Liver (tissue), 9 donors: Measurements from ENCODE around the gene LPCAT1. TPM values are rescaled to one million over a fixed set of nuclear protein-coding genes. Genes with fewer than 3 reads are reported as not detected.

ENCODE experiments used
- DNase-seq: peaks from one replicate; pipeline ENCODE4 v3.0.0-alpha.2; 2017; ENCODE audit warnings: low spot score
- H3K27ac ChIP-seq, 2 donors: one replicate each; pipeline ENCODE4 v1.7.0; 2013; ENCODE audit warnings: inconsistent platforms in 2 of 2, low read length in 2 of 2, control low read depth in 1 of 2, low read depth in 1 of 2, mild to moderate bottlenecking in 1 of 2
- H3K27me3 ChIP-seq, 4 donors: one replicate each; pipeline versions ENCODE4 v1.6.1 to v1.7.0; 2013; ENCODE audit warnings: low read length in 3 of 4, inconsistent platforms in 1 of 4, mild to moderate bottlenecking in 1 of 4, moderate library complexity in 1 of 4; ENCODE audit not compliant: control insufficient read depth in 4 of 4, insufficient read depth in 4 of 4
- H3K36me3 ChIP-seq, 4 donors: one replicate each; pipeline versions ENCODE4 v1.6.1 to v1.7.0; 2013; ENCODE audit warnings: low read length in 3 of 4, mild to moderate bottlenecking in 3 of 4, low read depth in 1 of 4, moderate library complexity in 1 of 4; ENCODE audit not compliant: control insufficient read depth in 4 of 4, insufficient read depth in 3 of 4
- H3K4me1 ChIP-seq, 4 donors: one replicate each; pipeline versions ENCODE4 v1.6.1 to v1.7.0; 2013; ENCODE audit warnings: low read length in 3 of 4, mild to moderate bottlenecking in 3 of 4, moderate library complexity in 1 of 4; ENCODE audit not compliant: control insufficient read depth in 4 of 4, insufficient read depth in 4 of 4
- H3K4me3 ChIP-seq, 3 donors: one replicate each; pipeline versions ENCODE4 v1.6.1 to v1.7.0; 2013; ENCODE audit warnings: low read length in 3 of 3, control low read depth in 1 of 3, low read depth in 1 of 3, mild to moderate bottlenecking in 1 of 3
- H3K9ac ChIP-seq, 2 donors: one replicate each; pipeline ENCODE4 v1.7.0; 2013; ENCODE audit warnings: low read length in 2 of 2, mild to moderate bottlenecking in 2 of 2, moderate library complexity in 2 of 2, control low read depth in 1 of 2, low read depth in 1 of 2
- H3K9me3 ChIP-seq, 4 donors: one replicate each; pipeline versions ENCODE4 v1.6.1 to v1.7.0; 2013; ENCODE audit warnings: low read length in 3 of 4; ENCODE audit not compliant: control insufficient read depth in 4 of 4
- ATF3 ChIP-seq: IDR thresholded peaks from 2 replicates; pipeline ENCODE4 v1.6.1; 2016; ENCODE audit warnings: antibody characterized with exemption
- CTCF ChIP-seq: fragments of 150-350 bp; IDR thresholded peaks from 2 replicates; pipeline ENCODE4 v1.5.1; 2017; ENCODE audit warnings: improper control_type of control experiment, low read depth, low read length; ENCODE audit not compliant: missing input control
- EGR1 ChIP-seq, 2 donors: IDR thresholded peaks; 2 replicates each; pipeline ENCODE4 v1.6.1; 2016 to 2018; ENCODE audit warnings: antibody characterized with exemption in 2 of 2, low read depth in 2 of 2
- FOXA1 ChIP-seq: IDR thresholded peaks from 2 replicates; pipeline ENCODE4 v1.6.1; 2016; ENCODE audit warnings: antibody characterized with exemption
- FOXA2 ChIP-seq: IDR thresholded peaks from 2 replicates; pipeline ENCODE4 v1.6.1; 2016; ENCODE audit warnings: antibody characterized with exemption
- GABPA ChIP-seq, 2 donors: IDR thresholded peaks in 1 of 2; conservative IDR thresholded peaks in 1 of 2; 2 replicates each; pipeline ENCODE4 v1.6.1; 2016; ENCODE audit warnings: antibody characterized with exemption in 2 of 2, mild to moderate bottlenecking in 1 of 2, moderate library complexity in 1 of 2
- HNF4A ChIP-seq, 2 donors: conservative IDR thresholded peaks; 2 replicates each; pipeline ENCODE4 v1.6.1; 2016; ENCODE audit warnings: antibody characterized with exemption in 2 of 2, mild to moderate bottlenecking in 2 of 2
- HNF4G ChIP-seq: IDR thresholded peaks from 2 replicates; pipeline ENCODE4 v1.6.1; 2016; ENCODE audit warnings: antibody characterized with exemption
- JUND ChIP-seq, 2 donors: IDR thresholded peaks; 2 replicates each; pipeline ENCODE4 v1.6.1; 2016; ENCODE audit warnings: antibody characterized with exemption in 2 of 2
- MAX ChIP-seq: IDR thresholded peaks from 2 replicates; pipeline ENCODE4 v1.6.1; 2016; ENCODE audit warnings: antibody characterized with exemption
- NR2F2 ChIP-seq: IDR thresholded peaks from 2 replicates; pipeline ENCODE4 v1.6.1; 2016; ENCODE audit warnings: antibody characterized with exemption
- RAD21 ChIP-seq, 2 donors: IDR thresholded peaks; 2 replicates each; pipeline ENCODE4 v1.6.1; 2016; ENCODE audit warnings: antibody characterized with exemption in 2 of 2, mild to moderate bottlenecking in 2 of 2
- REST ChIP-seq: IDR thresholded peaks from 2 replicates; pipeline ENCODE4 v1.6.1; 2016; ENCODE audit warnings: antibody characterized with exemption, mild to moderate bottlenecking
- RXRA ChIP-seq, 2 donors: IDR thresholded peaks; 2 replicates each; pipeline ENCODE4 v1.6.1; 2017 to 2018; ENCODE audit warnings: antibody characterized with exemption in 2 of 2, mild to moderate bottlenecking in 1 of 2
- SP1 ChIP-seq: IDR thresholded peaks from 2 replicates; pipeline ENCODE4 v1.6.1; 2018; ENCODE audit warnings: antibody characterized with exemption, mild to moderate bottlenecking
- TAF1 ChIP-seq: conservative IDR thresholded peaks from 2 replicates; pipeline ENCODE4 v1.6.1; 2016; ENCODE audit warnings: antibody characterized with exemption, mild to moderate bottlenecking
- YY1 ChIP-seq: IDR thresholded peaks from 2 replicates; pipeline ENCODE4 v1.6.1; 2016; ENCODE audit warnings: antibody characterized with exemption, mild to moderate bottlenecking
- ZBTB33 ChIP-seq: IDR thresholded peaks from 2 replicates; pipeline ENCODE4 v1.6.1; 2016; ENCODE audit warnings: antibody characterized with exemption
- WGBS: extraction: QIAGEN DNeasy Blood & Tissue Kit; methylation state at CpG from one replicate; pipeline ENCODE4 v1.1.7; 2013; 5-methylcytosine and 5-hydroxymethylcytosine counted together
- polyA plus RNA-seq, 2 donors: library from polyadenylated mRNA; stranded (reverse) in 1 of 2; unstranded in 1 of 2; fragments of 200-250 nt in 1 of 2; fragments of >200 nt in 1 of 2; fragmentation: Nextera tagmentation in 1 of 2; extraction: Ambion mirVana in 1 of 2; gene quantifications; one replicate each; pipeline versions ENCODE4 v1.2.1 to v1.2.3, GENCODE V29; 2013 to 2015
- total RNA-seq, 2 donors: library from RNA; depleted of rRNA; stranded (reverse); fragments of >200 nt; gene quantifications; one replicate each; pipeline ENCODE4 v1.2.3, GENCODE V29; 2014
- donor health status: healthy.
- donor health status: healthy.
- donor health status: healthy.
- donor health status: healthy.
- donor health status: healthy.

The LPCAT1 gene
- total and polyA plus RNA-seq, 4 donors, result 1.5 to 12.8 (median 9.9) TPM

GRCh38 chr5:1527533-1528205, 3.9 kb upstream of the LPCAT1 start:
- no peak for TF ChIP-seq HNF4A (conservative IDR thresholded peaks at IDR 0.05)
- no peak for TF ChIP-seq REST
- no peak for TF ChIP-seq HNF4G
- TF ChIP-seq FOXA1, result no peak
- TF ChIP-seq JUND (IDR thresholded peaks at IDR 0.05), result no peak
- no peak for TF ChIP-seq GABPA (IDR thresholded peaks at IDR 0.05 in 1 of 2, conservative IDR thresholded peaks at IDR 0.05 in 1 of 2)
- TF ChIP-seq RXRA (IDR thresholded peaks at IDR 0.05), result no peak
- TF ChIP-seq TAF1, result no peak
- TF ChIP-seq EGR1 (IDR thresholded peaks at IDR 0.05; ENCODE audit: low read depth in 2 of 2), result no peak
- TF ChIP-seq SP1, result no peak
- TF ChIP-seq ATF3, result no peak
- TF ChIP-seq CTCF, result no peak
- TF ChIP-seq RAD21 (IDR thresholded peaks at IDR 0.05), result no peak
- TF ChIP-seq MAX, result no peak
- TF ChIP-seq YY1, result no peak
- no peak for TF ChIP-seq NR2F2
- no peak for TF ChIP-seq ZBTB33
- TF ChIP-seq FOXA2, result no peak
- peak; percentile 13 for DNase-seq
- WGBS, result 82% methylated on average over 12 of the region's 12 CpGs

More at GRCh38 chr5:1527533-1528205, 3.9 kb upstream of the LPCAT1 start:
- Histone ChIP-seq H3K36me3 (no peaks in the 10 kb centered on the region), H3K27me3 (no peaks in the 10 kb centered on the region), H3K9me3 (no peaks in the 10 kb centered on the region), H3K27ac (no peak overlapping the region), H3K9ac (no peak overlapping the region), H3K4me1 (peaks cover 3 to 10% (median 8%) of the 10 kb centered on the region in 4 donors), H3K4me3 (no peak overlapping the region)
